Testis (tissue), 2 donors: ENCODE measurements around the gene ARHGAP44.

Source experiments
- POLR2A ChIP-seq: fragments of 450-650 bp; IDR thresholded peaks from one replicate; pipeline ENCODE4 v1.6.1; 2017; ENCODE audit warnings: antibody characterized with exemption, mild to moderate bottlenecking, moderate library complexity
- TF ChIP-seq, protein P1 (sequence below), 3 experiments: fragments of 450-650 bp in 2 of 3; fragments of 200-600 bp in 1 of 3; sonication (generic) in 1 of 3; IDR thresholded peaks; one replicate each; pipeline ENCODE4 v1.5.1; 2016 to 2019; ENCODE audit warnings: antibody characterized with exemption in 3 of 3, mild to moderate bottlenecking in 2 of 3, moderate library complexity in 1 of 3

DNA sequence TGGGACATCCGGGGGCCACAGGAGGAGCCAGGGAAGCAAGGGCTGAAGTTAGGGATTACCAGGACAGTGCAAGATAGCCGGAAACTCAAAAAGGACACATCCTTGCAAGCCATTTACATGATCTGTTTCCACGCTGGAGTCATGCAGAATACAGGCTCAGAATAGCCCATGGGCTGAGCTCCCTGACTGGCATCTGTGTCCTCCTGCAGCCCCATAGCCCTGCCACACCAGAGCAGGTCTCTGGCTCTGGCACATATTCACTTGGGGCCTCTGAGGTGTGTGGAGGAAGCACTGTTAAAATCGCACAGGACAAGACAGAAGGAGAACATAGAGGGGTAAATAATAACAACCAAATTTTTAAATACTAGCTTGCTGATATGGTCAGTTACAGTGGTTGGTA is 162.7 kb downstream of the ARHGAP44 start:
- TF ChIP-seq, protein P1, sequence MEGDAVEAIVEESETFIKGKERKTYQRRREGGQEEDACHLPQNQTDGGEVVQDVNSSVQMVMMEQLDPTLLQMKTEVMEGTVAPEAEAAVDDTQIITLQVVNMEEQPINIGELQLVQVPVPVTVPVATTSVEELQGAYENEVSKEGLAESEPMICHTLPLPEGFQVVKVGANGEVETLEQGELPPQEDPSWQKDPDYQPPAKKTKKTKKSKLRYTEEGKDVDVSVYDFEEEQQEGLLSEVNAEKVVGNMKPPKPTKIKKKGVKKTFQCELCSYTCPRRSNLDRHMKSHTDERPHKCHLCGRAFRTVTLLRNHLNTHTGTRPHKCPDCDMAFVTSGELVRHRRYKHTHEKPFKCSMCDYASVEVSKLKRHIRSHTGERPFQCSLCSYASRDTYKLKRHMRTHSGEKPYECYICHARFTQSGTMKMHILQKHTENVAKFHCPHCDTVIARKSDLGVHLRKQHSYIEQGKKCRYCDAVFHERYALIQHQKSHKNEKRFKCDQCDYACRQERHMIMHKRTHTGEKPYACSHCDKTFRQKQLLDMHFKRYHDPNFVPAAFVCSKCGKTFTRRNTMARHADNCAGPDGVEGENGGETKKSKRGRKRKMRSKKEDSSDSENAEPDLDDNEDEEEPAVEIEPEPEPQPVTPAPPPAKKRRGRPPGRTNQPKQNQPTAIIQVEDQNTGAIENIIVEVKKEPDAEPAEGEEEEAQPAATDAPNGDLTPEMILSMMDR (IDR thresholded peaks at IDR 0.05): no peak
- no peak for TF ChIP-seq POLR2A
